Neutrophil (primary cell): ENCODE results near the gene MYOM3.

Experiments
- H3K27ac ChIP-seq: fragments of 200-600 bp; sonication (generic); 2 replicates; pipeline ENCODE4 v1.5.1; 2016; ENCODE audit warnings: mild to moderate bottlenecking, moderate library complexity
- H3K27me3 ChIP-seq: fragments of 200-600 bp; sonication (generic); 2 replicates; pipeline ENCODE4 v1.6.0; 2016; ENCODE audit warnings: mild to moderate bottlenecking
- H3K36me3 ChIP-seq: fragments of 200-600 bp; sonication (generic); 2 replicates; pipeline ENCODE4 v1.5.1; 2017
- H3K4me1 ChIP-seq, 2 experiments: fragments of 200-600 bp in 1 of 2; sonication (generic) in 1 of 2; 1 replicate in 1 of 2; 2 replicates in 1 of 2; pipeline versions ENCODE4 v1.5.1 to v1.6.1; 2013 to 2016; ENCODE audit warnings: low read depth in 1 of 2, low read length in 1 of 2, mild to moderate bottlenecking in 1 of 2, moderate library complexity in 1 of 2; ENCODE audit not compliant: control insufficient read depth in 1 of 2, insufficient read depth in 1 of 2
- H3K4me3 ChIP-seq, 2 experiments: fragments of 200-600 bp in 1 of 2; sonication (generic) in 1 of 2; 1 replicate in 1 of 2; 2 replicates in 1 of 2; pipeline ENCODE4 v1.5.1; 2013 to 2016; ENCODE audit warnings: low read depth in 1 of 2, low read length in 1 of 2, mild to moderate bottlenecking in 1 of 2, moderate library complexity in 1 of 2
- H3K9me3 ChIP-seq: fragments of 200-600 bp; sonication (generic); 2 replicates; pipeline ENCODE4 v1.5.1; 2016
- CTCF ChIP-seq: fragments of 200-600 bp; sonication (generic); IDR thresholded peaks from 2 replicates; pipeline ENCODE4 v1.5.1; 2016; ENCODE audit warnings: antibody characterized with exemption

MYOM3 gene

GRCh38 chr1:24111996-24112779 lies at the start of gene MYOM3:
MYOM3 (minus strand) TSS chr1:24112135; CDS start chr1:24108636, 3,499 bp downstream.
- TF ChIP-seq CTCF: no peak
- Histone ChIP-seq H3K36me3 (no peaks in the 10 kb centered on the region), H3K4me3 (no peak within 1 kb of the TSS), H3K4me1 (no peaks in the 10 kb centered on the region), H3K9me3 (no peaks in the 10 kb centered on the region), H3K27me3 (peaks cover 48% of the 10 kb centered on the region), H3K27ac (no peak within 1 kb of the TSS)

GRCh38 chr1:24161270-24161669 lies 49.3 kb upstream of the MYOM3 start:
- TF ChIP-seq CTCF: no peak
- Histone ChIP-seq H3K27me3 (peaks cover 13% of the 10 kb centered on the region), H3K4me3 (no peak overlapping the region), H3K27ac (no peak overlapping the region), H3K36me3 (no peaks in the 10 kb centered on the region), H3K9me3 (no peaks in the 10 kb centered on the region), H3K4me1 (no peaks in the 10 kb centered on the region)

- Histone ChIP-seq H3K27ac (no peak overlapping the region), H3K27me3 (peaks cover 6% of the 10 kb centered on the region), H3K36me3 (no peaks in the 10 kb centered on the region)
These were observed 47.4 kb upstream of the MYOM3 start for GRCh38 chr1:24159366-24159765.

DNA sequence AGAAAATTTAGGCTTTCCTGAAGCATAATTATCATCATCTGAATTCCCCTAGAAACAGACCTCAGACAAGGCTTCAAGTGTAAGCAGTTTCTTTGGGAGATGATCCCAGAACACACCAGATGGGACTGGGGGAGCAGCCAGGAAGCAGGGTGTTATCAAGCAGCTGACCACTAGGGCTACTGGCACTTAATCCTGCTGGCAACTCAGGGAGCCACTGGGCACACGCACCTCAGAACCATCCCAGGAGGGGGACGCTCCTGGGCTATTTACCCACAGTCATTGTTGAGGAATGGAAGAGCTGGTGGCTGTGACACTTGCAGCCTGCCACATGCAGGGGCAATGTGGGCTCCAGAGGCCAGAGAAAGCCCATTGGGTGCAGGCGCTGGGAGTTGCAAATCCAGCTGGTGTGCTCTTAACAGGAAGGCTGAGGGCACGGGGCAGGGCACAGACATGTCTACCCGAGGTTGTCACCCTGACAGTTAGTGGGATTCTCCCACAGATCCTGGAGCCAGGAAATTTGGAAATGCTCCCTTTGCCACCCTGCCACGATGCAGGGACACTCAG lies 46.1 kb upstream of the MYOM3 start:
- no peaks in the 10 kb centered on the region for H3K9me3 ChIP-seq
- no peaks in the 10 kb centered on the region for H3K36me3 ChIP-seq
- H3K4me1 ChIP-seq: no peaks in the 10 kb centered on the region
- no peak overlapping the region for H3K4me3 ChIP-seq
- H3K27ac ChIP-seq: no peak overlapping the region
- H3K27me3 ChIP-seq: peaks cover 9% of the 10 kb centered on the region
- TF ChIP-seq CTCF: no peak

More at GRCh38 chr1:24159366-24159765, 47.4 kb upstream of the MYOM3 start:
- no peak for TF ChIP-seq CTCF
- no peaks in the 10 kb centered on the region for H3K9me3 ChIP-seq
- no peaks in the 10 kb centered on the region for H3K4me1 ChIP-seq
- no peak overlapping the region for H3K4me3 ChIP-seq

DNA sequence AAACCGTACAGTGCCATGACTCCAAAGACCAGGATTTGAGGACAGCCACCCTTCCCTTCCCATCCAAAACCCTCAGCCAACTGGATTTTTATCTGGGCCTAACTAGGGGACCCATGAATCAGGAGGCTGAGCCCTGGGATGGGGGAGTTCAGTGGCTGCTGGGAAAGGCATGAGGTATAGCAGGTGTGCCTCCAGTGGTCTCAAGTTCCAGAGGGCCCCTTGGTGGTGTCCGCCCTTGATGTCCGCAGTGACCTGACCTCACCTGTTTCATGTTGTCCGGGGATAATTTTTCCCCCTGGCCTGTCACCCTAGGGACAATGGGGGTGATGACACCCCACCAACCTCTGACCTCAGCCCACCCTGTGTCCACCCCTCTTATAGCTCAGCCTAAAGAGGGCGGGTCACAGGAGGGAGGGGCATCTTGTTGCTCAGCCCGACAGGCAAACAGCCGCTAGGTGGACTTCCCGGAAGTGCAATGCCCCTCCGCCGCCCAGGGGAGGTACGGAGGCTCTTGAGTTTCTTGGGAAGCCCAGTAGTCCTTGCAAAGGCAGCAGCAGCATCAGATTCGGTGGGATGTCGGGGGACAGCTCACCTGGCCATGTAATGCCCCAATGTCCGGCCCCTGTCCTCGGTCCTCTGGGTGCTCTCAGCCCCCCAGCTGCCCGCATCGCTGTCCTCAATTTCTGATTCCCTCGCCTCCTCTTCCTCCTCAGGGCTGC lies 44.8 kb upstream of the MYOM3 start:
- no peaks in the 10 kb centered on the region for H3K9me3 ChIP-seq
- no peak overlapping the region for H3K4me3 ChIP-seq
- no peaks in the 10 kb centered on the region for H3K36me3 ChIP-seq
- no peaks in the 10 kb centered on the region for H3K4me1 ChIP-seq
- TF ChIP-seq CTCF: no peak
- no peak overlapping the region for H3K27ac ChIP-seq
- H3K27me3 ChIP-seq: peaks cover 16% of the 10 kb centered on the region
